Activated naive CD4-positive, alpha-beta T cell treated with anti-CD3 and anti-CD28 coated beads, Interleukin-2, amount 50 U/mL, for 72 hours (primary cell): ENCODE results near the gene SZRD1. TPM values are rescaled to one million over a fixed set of nuclear protein-coding genes. Genes with fewer than 3 reads are reported as not detected.
A peak's percentile ranks its signal among the peaks of the same experiment; 100 is the strongest.
"Not testable (repeated sequence)": the region's sequence is repeated elsewhere in the genome, so short reads cannot be mapped to it uniquely, and the experiment has no call there.

Source experiments
- ATAC-seq, 2 donors: fragments of 150-1000 bp; cut with Tn5 transposase; 2 replicates each; pipeline ENCODE4 v1.10.0; 2021; ENCODE audit warnings: mild to moderate bottlenecking in 2 of 2, moderate library complexity in 2 of 2
- DNase-seq, 2 donors: peaks; one replicate each; pipeline ENCODE4 v3.0.0; 2021 to 2022; ENCODE audit warnings: low spot score in 2 of 2
- H3K27ac Mint-ChIP-seq, 2 donors: one replicate each; pipeline ENCODE4 v1.8.0; 2022; ENCODE audit warnings: mild to moderate bottlenecking in 2 of 2, mixed read lengths in 2 of 2
- H3K36me3 Mint-ChIP-seq, 2 donors: one replicate each; pipeline ENCODE4 v1.8.0; 2022; ENCODE audit warnings: mixed read lengths in 2 of 2
- H3K9me3 Mint-ChIP-seq, 2 donors: one replicate each; pipeline ENCODE4 v1.8.0; 2022; ENCODE audit warnings: mixed read lengths in 2 of 2
- total RNA-seq, 2 donors: library from RNA; stranded (reverse); gene quantifications; one replicate each; pipeline ENCODE4 v1.2.3, GENCODE V29; 2022

Gene SZRD1
- total RNA-seq, 2 donors from 2014 or later = 151 to 170 TPM

DNA sequence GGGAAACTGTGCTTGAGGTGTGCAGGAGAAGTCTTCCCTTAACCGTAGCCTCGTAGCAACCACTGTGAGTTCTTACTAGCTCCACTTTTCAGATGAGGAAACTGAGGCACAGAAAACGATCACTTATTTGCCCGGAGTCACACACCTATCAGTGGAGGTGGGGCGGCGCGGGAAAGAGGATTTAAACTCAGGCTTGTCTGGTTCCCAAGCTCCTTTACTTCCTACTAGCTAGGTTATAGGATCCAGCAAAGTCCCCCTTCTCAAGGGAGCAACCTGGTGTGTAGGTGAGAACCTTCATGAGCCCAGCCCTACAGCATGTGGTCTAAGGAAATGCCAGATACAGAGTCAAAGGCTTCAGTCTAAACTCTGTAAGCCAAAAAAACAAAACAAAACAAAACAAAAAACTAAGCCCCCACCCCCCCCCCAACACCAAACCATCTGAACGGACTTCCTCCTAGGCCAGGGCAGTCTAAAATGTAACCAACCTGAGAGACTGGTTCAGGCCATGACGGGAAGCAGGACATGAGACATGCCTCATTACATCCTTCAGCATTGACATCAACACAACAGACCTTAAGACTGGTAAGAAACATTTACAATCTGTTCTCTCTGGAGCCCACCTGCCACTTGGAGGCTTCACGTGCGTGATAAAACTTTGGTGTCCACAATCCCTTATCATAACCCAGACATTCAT lies 14.1 kb upstream of the SZRD1 start:
- Mint-ChIP-seq H3K9me3 (no peaks in the 10 kb centered on the region), H3K27ac (peak overlapping the region; percentile 91 to 93), H3K36me3 (peaks cover 10 to 19% of the 10 kb centered on the region in 2 donors)
- DNase-seq (no peak), ATAC-seq (no peak)

DNA sequence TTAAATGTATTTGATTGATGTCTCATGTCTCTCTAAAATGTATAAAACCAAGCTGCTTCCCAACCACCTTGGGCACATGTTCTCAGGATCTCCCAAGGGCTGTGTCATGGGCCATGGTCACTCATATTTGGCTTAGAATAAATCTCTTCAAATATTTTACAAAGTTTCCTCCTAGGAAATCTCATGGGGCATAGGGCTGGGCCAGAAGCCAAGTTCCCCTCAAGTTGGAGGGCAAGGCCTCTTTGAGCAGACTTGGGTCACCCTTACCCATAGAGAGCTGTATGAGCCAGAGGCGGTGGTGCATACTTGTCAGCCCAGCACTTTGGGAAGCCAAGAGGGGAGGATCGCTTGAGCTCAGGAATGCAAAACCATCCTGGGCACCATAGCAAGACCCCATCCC lies 12.4 kb upstream of the SZRD1 start:
- Mint-ChIP-seq H3K36me3 (peaks cover 10 to 19% of the 10 kb centered on the region in 2 donors), H3K27ac (no peak overlapping the region), H3K9me3 (no peaks in the 10 kb centered on the region)
- DNase-seq (no peak), ATAC-seq (no peak)

DNA sequence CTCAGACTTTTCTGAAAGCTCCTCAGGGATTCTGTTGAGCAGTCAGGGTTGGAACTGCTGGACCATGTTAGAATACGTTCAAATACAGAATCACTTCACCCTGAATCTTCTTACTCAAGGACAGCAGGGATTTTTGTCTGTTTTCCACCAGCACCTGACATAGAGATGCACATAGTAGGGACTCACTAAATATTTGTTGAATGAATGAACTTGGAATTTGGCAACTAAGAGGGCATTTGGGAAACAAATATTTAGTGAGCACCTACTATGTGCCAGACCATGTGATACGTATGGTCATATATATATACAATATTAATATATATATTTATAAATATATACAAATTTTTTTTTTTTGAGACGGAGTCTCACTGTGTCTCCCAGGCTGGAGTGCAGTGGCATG lies 10.2 kb upstream of the SZRD1 start:
- H3K9me3 Mint-ChIP-seq = no peaks in the 10 kb centered on the region
- peaks cover 0 to 9% of the 10 kb centered on the region in 2 donors for H3K36me3 Mint-ChIP-seq
- ATAC-seq (no peak), DNase-seq (no peak)
- H3K27ac Mint-ChIP-seq = no peak overlapping the region

DNA sequence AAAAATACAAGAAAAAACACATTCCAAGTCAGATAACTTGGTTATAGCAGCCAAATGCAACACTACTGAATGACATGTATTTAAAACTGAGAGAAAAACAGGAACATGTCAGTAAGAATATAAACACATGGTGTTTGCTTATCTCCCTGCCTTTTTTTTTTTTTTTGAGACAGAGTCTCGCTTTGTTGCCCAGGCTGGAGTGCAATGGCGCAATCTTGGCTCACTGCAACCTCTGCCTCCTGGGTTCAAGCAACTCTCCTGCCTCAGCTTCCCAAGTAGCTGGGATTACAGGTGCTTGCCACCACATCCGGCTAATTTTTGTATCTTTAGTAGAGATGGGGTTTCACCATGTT lies 1.9 kb upstream of the SZRD1 start:
- peak overlapping the region in 1 of 2 donors; percentile 97 for H3K27ac Mint-ChIP-seq
- ATAC-seq, H3K9me3 Mint-ChIP-seq, DNase-seq: not testable (repeated sequence)
- H3K36me3 Mint-ChIP-seq = peaks cover 17 to 18% of the 10 kb centered on the region in 2 donors

DNA sequence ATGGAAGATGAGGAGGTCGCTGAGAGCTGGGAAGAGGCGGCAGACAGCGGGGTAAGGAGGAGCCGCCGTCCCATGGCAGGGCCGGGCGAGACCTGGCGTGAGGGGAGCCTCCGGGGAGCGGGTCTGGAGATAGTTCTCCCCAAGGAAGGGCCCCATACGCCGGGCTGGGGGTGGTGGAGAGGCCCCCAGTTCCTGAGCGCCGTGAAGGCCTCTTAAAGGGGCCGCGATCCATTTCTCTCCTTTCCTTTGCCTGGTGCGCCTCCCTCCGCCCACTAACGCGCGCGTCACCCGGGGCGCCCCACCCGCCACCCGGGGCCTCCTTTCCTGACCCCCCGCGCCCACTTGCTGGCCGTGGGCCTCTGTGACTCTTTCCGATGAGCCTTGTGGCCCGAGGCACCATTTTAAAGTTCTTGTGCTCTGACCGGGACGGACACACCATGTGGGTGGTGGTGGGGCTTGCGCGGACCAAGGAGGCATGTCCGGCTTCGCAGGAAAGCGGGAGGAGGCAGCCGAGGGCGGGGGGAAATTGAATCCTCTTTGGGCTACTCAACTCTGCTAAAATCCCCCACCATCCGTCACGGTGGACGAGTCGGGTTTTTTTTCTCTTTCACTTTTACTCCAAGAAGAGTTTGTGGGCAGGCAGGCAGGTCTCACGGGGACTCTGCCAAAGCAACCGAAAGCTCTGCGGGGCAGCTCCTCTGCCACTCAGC lies 371 bp downstream of the SZRD1 start:
- DNase-seq = peak; percentile 80 to 89
- peak; percentile 74 to 75 for ATAC-seq
- Mint-ChIP-seq H3K36me3 (peaks cover 23 to 24% of the 10 kb centered on the region in 2 donors), H3K27ac (peak overlapping the region; percentile 97 to 99), H3K9me3 (no peaks in the 10 kb centered on the region)

DNA sequence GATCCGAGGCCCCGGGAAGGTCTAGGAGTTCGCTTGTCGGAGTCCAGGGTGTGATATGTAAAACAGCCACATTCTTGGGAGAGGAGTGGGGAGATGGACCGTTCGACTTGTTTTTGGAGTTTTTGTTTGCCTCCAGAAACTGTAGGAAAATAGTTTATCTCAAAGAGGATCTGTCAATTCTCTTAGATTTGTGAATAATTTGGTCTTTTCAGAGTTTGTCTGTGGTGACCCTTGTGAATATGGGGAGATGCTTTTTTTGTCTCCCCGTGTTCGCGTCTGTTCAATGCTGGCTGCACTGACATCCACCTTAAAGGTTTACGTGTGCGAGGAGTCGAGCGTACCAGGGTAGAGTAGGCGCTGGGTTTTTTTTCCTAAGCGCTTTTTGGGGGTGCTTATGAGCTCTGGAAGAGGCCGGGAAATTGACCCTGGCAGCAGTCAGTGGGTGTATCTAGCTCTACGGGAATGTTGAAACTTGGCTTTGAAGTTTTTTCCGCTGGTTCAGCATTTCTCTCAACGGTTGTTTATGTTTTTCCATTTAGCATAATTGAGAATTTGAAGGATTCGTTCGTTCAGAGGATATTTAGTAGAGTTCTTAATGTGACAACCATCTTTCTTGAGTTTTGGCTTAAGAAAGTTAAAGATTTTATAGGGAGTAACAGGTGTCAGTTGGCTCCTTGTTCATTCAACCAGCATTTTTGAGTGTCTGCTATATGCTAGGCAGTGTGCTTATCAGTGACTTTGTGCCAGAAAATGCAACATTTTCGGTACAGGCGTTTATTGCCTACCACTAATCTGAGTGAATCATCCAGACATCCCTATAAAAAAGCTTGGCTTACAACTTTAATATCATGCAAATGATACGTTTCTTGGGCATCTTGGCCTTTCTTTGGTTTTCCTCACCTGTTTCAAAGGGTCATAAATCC lies 1.2 kb downstream of the SZRD1 start:
- ATAC-seq (no peak), DNase-seq (no peak)
- H3K27ac Mint-ChIP-seq = peak overlapping the region; percentile 97 to 99
- peaks cover 28 to 31% of the 10 kb centered on the region in 2 donors for H3K36me3 Mint-ChIP-seq
- H3K9me3 Mint-ChIP-seq = no peaks in the 10 kb centered on the region

DNA sequence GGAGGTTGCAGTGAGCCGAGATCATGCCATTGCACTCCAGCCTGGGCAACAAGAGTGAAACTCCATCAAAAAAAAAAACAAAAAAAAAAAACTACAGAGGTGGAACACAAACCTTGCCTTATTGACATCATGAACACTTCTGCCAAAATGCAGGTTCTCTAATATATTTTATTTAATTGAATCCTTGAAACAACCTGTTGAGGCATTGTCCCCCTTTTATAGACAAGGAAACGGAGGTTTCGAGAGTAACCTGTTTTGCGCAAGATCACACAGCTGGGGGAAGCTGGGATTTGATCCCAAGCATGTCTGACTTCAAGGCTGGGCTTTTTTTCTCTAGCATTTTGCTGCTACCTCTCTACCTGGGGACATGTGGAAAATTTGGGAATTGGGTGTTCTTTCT lies 2.8 kb downstream of the SZRD1 start:
- Mint-ChIP-seq H3K27ac (no peak overlapping the region), H3K9me3 (no peaks in the 10 kb centered on the region)
- no peak for ATAC-seq

DNA sequence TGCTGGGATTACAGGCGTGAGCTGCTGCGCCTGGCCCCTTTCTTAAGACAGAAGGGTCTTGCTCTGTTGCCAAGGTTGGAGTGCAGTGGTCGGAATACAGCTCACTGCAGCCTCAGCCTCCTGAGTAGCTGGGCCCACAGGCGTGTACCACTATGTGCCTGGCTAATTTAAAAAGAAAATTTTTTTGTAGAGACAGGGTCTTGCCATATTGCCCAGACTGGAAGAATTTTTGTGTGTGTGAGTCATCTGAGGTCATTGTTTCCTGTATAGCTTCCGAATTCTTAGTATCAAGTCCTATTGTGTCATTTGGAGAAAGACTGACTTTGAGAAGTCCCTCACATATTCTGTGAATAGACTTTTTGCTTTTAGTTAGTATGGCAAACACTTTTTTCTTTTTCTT lies 4.7 kb downstream of the SZRD1 start:
- ATAC-seq (peak; percentile 23 to 25), DNase-seq (no peak)
- Mint-ChIP-seq H3K9me3 (no peaks in the 10 kb centered on the region), H3K36me3 (peaks cover 28 to 40% of the 10 kb centered on the region in 2 donors), H3K27ac (peak overlapping the region; percentile 87 to 97)

More for the DNA sequence above, 2.8 kb downstream of the SZRD1 start:
- DNase-seq = no peak
- H3K36me3 Mint-ChIP-seq = peaks cover 28 to 40% of the 10 kb centered on the region in 2 donors

DNA sequence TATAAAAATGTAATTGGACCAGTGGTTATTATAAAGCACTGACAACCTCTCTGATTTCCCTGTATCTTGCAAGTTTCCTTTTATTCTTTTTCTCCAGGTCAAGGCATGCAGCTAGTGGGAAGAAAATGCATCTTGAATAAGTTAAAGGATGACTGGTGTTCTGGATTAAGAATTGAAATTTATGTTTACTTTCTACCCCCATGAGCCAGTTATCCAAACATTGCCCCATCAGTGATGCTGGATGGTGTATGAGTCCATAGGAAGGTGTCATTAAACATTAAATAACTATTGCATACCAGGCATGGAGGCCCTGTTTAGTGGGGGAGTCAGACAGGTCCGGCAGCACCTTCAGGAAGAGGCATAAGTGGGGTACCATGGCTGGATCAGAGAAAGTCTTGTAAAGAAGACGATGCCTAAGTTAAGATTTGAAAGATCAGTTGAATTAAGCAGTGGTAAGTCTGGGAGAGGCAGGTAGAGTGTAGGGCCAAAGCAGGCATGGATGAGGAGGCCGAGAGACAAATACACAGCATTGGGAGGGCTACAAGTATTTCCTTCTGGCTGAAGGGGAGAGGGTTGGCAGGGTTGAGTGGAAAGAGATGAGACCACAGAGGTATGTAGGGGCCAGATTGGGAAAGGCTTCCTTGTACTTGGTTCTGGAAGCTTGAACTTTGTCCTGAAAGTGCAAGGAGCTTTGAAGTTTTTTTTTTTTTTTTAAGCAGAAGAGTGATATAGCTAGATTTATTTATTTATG lies 5.7 kb downstream of the SZRD1 start:
- peak overlapping the region; percentile 87 to 97 for H3K27ac Mint-ChIP-seq

DNA sequence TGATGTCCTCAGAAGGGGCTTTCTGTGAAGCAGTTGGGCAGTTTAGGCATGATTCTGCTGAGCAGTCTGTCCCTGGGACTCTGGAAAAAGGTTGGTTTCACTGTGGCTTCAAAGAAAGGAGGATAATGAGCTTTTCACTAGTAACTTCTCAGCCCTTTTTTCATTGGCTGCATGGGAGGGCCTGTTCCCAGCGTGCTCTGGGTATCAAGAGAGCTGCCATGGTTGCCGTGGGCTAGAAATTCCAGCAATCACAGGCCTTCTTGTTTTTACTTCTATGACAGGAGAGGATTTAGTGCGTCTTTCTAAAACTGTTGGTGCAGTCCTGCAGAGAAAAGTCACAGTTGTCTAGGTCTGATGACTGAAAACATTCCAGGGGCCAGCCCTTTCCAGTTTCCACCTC lies 7.2 kb downstream of the SZRD1 start:
- ATAC-seq = no peak
- Mint-ChIP-seq H3K36me3 (peaks cover 14 to 24% of the 10 kb centered on the region in 2 donors), H3K27ac (peak overlapping the region; percentile 20 to 70), H3K9me3 (no peaks in the 10 kb centered on the region)
- no peak for DNase-seq

More for the DNA sequence above, 5.7 kb downstream of the SZRD1 start:
- Mint-ChIP-seq H3K36me3 (peaks cover 28 to 38% of the 10 kb centered on the region in 2 donors), H3K9me3 (no peaks in the 10 kb centered on the region)
- DNase-seq (no peak), ATAC-seq (no peak)

DNA sequence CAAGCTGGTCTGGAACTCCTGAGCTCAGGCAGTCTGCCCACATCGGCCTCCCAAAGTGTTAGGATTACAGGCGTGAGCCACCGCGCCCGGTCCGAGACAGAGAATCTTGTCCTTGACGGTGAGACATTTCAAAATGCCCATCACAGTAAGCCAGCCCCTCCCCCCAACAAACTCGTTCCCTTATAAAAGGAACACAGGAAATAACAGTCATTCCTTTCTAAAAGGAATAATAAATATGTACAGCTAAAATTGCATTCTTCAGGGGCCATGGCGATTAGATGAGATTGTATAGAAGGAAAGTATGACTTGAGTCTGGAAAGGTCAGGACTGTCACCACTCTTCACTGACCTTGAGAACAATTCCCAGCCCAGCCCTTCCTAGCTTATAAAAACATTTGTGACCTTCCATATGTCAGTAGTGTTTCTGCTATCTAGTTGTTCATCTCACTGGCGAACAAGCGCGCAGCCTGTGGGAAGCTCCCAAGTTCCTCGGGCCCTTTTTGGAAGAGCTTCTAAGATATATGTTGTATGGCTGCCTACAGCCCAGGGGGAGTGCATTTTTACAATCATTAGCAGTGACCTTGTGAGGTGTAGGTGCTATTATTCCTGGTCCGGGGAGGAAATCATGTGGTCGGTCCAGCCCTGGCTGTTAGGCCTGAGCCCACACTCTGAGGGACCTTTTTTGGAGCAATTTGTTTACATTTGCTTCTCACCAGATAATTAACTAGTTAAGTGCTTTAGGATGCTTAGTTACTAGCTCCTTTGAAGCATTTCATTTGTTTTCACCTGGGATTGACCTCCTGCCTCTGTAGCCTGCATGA lies 8.7 kb downstream of the SZRD1 start:
- H3K27ac Mint-ChIP-seq = peak overlapping the region; percentile 29 to 32
- H3K36me3 Mint-ChIP-seq = peaks cover 11 to 22% of the 10 kb centered on the region in 2 donors
- ATAC-seq (no peak), DNase-seq (no peak)
- H3K9me3 Mint-ChIP-seq = no peaks in the 10 kb centered on the region

DNA sequence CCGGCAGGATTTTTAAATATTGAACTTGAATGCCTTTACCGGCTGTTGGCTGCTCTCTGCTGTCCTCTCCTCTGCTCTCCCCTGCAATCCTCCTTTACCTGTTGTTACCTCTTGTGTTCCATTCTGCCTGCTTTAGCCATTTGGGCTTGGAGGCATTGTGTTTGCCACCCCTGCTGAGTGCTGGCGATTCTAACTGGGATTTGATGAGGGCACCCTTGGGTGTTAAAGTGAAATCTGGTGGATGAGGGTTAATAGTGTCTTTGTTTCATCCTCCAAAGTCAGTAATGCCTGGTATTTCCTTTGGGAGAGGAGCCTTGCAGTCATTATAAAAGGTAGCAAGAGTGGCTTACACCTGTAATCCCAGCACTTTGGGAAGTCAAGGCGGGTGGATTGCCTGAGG lies 9.9 kb downstream of the SZRD1 start:
- Mint-ChIP-seq H3K9me3 (no peaks in the 10 kb centered on the region), H3K27ac (peak overlapping the region in 1 of 2 donors; percentile 88), H3K36me3 (peaks cover 10 to 25% of the 10 kb centered on the region in 2 donors)
- DNase-seq = no peak
- no peak for ATAC-seq

DNA sequence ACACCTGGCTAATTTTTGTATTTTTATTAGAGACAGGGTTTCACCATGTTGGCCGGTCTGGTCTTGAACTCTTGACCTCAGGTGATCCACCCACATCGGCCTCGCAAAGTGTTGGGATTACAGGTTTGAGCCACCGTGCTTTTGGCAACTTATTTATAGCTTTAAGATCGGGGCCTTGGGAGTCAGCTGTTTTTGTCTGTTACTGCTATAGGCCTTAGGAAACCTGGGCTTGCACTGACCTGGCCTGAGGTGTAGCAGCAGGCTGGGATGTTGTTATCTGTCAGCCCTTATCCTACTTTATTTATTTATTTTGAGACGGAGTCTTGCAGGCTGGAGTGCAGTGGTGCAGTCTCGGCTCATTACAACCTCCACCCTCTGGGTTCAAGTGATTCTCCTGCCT lies 11.4 kb downstream of the SZRD1 start:
- no peak for ATAC-seq
- Mint-ChIP-seq H3K9me3 (no peaks in the 10 kb centered on the region), H3K27ac (no peak overlapping the region), H3K36me3 (peaks cover 0 to 21% of the 10 kb centered on the region in 2 donors)
- DNase-seq = no peak

DNA sequence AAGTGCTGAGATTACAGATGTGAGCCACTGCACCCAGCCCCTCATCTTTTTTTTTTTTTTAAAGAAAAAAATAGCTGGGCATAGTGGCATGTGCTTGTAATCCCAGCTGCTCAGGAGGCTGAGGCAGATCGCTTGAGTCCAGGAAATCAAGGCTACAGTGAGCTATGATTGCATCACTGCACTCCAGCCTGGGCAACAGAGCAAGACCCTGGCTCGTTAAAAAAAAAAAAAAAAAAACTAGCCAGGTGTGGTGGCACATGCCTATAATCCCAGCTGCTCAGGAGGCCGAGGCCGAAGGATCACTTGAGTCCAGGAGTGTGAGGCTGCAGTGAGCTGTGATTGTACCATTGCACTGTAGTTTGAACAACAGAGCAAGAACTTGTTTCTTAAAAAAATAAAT lies 13.8 kb downstream of the SZRD1 start:
- ATAC-seq (no peak), DNase-seq (no peak)
- H3K27ac Mint-ChIP-seq = peak overlapping the region in 1 of 2 donors; percentile 34
- H3K9me3 Mint-ChIP-seq = no peaks in the 10 kb centered on the region
- peaks cover 0 to 12% of the 10 kb centered on the region in 2 donors for H3K36me3 Mint-ChIP-seq

DNA sequence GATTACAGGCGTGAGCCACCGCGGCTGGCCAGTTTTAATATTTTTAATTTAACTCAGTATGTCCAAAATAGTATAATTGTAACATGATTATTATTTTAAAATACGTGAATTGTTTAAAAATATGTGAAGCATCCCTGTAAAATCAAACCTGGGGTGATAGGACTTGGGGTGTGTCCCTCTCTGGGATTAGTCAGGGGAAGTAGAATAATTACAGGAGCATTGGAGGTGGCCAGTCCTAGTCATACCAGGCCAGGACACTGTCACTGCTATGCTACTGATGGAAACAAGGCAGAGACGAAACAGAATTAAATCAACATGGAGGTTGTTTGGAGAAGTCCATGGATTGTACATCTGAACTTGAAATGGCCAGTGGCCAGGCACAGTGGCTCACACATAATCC lies 16.8 kb downstream of the SZRD1 start:
- H3K27ac Mint-ChIP-seq = peak overlapping the region in 1 of 2 donors; percentile 78

More for the DNA sequence above, 16.8 kb downstream of the SZRD1 start:
- H3K36me3 Mint-ChIP-seq = peaks cover 0 to 12% of the 10 kb centered on the region in 2 donors
- no peaks in the 10 kb centered on the region for H3K9me3 Mint-ChIP-seq
- ATAC-seq (peak in 1 of 2 donors; percentile 51), DNase-seq (no peak)
